B cell (primary cell): Measurements from ENCODE around the gene CKMT2.

ENCODE experiments used
- EZH2 ChIP-seq: IDR thresholded peaks from 2 replicates; pipeline ENCODE4 v1.6.1; 2012; ENCODE audit warnings: borderline replicate concordance, low read depth, mild to moderate bottlenecking, moderate library complexity, low read length; ENCODE audit not compliant: insufficient read depth, poor library complexity, severe bottlenecking
- TF ChIP-seq, protein P1 (sequence below): fragments of 200-600 bp; IDR thresholded peaks from one replicate; pipeline ENCODE4 v1.8.0; 2022; ENCODE audit warnings: antibody characterized with exemption, mild to moderate bottlenecking

DNA sequence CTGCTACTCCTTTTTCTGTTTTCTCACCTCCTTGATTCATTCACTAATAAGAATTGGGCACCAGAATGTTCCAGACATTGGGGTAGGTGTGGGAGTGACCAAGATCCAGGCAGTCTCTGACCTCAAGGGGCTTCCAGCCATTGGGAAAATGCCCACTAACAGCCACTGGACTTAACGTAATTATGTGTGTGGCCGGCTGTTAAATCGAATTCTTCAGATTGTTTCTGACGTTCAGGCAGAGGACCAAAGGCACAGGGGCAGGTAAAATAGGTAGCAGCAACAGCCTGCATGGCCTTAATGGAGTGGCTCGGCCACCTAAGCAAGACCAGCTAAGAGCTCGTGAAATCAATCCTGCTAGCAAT is 48.4 kb upstream of the CKMT2 start:
- TF ChIP-seq, protein P1, sequence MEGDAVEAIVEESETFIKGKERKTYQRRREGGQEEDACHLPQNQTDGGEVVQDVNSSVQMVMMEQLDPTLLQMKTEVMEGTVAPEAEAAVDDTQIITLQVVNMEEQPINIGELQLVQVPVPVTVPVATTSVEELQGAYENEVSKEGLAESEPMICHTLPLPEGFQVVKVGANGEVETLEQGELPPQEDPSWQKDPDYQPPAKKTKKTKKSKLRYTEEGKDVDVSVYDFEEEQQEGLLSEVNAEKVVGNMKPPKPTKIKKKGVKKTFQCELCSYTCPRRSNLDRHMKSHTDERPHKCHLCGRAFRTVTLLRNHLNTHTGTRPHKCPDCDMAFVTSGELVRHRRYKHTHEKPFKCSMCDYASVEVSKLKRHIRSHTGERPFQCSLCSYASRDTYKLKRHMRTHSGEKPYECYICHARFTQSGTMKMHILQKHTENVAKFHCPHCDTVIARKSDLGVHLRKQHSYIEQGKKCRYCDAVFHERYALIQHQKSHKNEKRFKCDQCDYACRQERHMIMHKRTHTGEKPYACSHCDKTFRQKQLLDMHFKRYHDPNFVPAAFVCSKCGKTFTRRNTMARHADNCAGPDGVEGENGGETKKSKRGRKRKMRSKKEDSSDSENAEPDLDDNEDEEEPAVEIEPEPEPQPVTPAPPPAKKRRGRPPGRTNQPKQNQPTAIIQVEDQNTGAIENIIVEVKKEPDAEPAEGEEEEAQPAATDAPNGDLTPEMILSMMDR: no peak
- TF ChIP-seq EZH2: no peak
